GM18517 (cell line): Measurements from ENCODE around the gene CELSR1.

Source experiments
- ATAC-seq: cut with Tn5 transposase; IDR thresholded peaks from one replicate; pipeline ENCODE4 v1.9.1; 2021; ENCODE audit warnings: mild to moderate bottlenecking, moderate library complexity; ENCODE audit not compliant: unreplicated experiment

The CELSR1 gene

GRCh38 chr22:46381142-46381541, 156.3 kb downstream of the CELSR1 start:
- ATAC-seq, result no peak

- ATAC-seq, result no peak
Observed at GRCh38 chr22:46380581-46380980, 156.8 kb downstream of the CELSR1 start.

GRCh38 chr22:46380069-46380468, 157.4 kb downstream of the CELSR1 start:
- ATAC-seq, result no peak

GRCh38 chr22:46379066-46379930, 158.1 kb downstream of the CELSR1 start:
- ATAC-seq, result no peak

GRCh38 chr22:46378426-46379065, 158.9 kb downstream of the CELSR1 start:
- ATAC-seq, result no peak

- ATAC-seq, result no peak
Observed at GRCh38 chr22:46377525-46378425, 159.6 kb downstream of the CELSR1 start.

- ATAC-seq, result no peak
Observed at GRCh38 chr22:46376908-46377524, 160.4 kb downstream of the CELSR1 start.

GRCh38 chr22:46376111-46376510, 161.3 kb downstream of the CELSR1 start:
- ATAC-seq, result no peak

- no peak for ATAC-seq
Observed at GRCh38 chr22:46374663-46375474, 162.6 kb downstream of the CELSR1 start.

- ATAC-seq, result no peak
Observed at GRCh38 chr22:46373921-46374662, 163.3 kb downstream of the CELSR1 start.

- ATAC-seq, result no peak
Observed at GRCh38 chr22:46373159-46373558, 164.3 kb downstream of the CELSR1 start.

GRCh38 chr22:46372686-46373085, 164.7 kb downstream of the CELSR1 start:
- ATAC-seq, result no peak

- no peak for ATAC-seq
Observed at GRCh38 chr22:46371623-46372226, 165.7 kb downstream of the CELSR1 start.

- ATAC-seq, result no peak
Observed at GRCh38 chr22:46370584-46371291, 166.7 kb downstream of the CELSR1 start.

GRCh38 chr22:46369716-46370583, 167.5 kb downstream of the CELSR1 start:
- ATAC-seq, result no peak

GRCh38 chr22:46368871-46369715, 168.3 kb downstream of the CELSR1 start:
- no peak for ATAC-seq
